Measurements from ENCODE around the gene FN3KRP. TPM values are rescaled to one million over a fixed set of nuclear protein-coding genes. Genes with fewer than 3 reads are reported as not detected.
A peak's percentile ranks its signal among the peaks of the same experiment; 100 is the strongest.

FN3KRP gene
- polyA plus RNA-seq, 3 donors: 16.5 to 24.8 (median 23.2) TPM

DNA sequence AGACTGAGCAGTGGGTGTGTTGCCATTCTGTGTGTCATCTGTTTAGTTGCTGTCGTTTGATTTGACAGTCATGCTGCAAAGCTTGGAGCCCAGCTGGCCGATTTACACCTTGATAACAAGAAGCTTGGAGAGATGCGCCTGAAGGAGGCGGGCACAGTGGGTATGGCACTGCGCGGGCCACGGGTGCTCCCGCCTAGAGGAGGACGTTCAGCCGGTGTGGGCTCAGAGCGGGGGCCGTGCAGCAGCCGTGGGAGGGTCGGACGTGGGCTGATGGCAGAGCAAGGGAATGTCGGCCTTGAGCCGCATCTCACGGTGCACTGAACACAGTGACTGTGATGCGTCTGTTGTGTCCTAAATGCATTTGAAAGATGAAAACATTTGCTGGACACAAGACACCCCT lies 3.7 kb downstream of the FN3KRP start:
- no peaks in the 10 kb centered on the region for H3K9me3 Mint-ChIP-seq
- H3K9me3 ChIP-seq (replicated peaks in 1 of 2; ENCODE audit: control insufficient read depth in 1 of 2, insufficient read depth in 1 of 2, low read length in 2 of 2): no peaks in the 10 kb centered on the region
- peaks cover 40 to 52% of the 10 kb centered on the region in 2 donors for H3K36me3 Mint-ChIP-seq
- peaks cover 13% of the 10 kb centered on the region for H3K79me2 ChIP-seq (ENCODE audit: insufficient read depth, low read length)
- H3K36me3 ChIP-seq (replicated peaks in 1 of 2; ENCODE audit: control insufficient read depth in 1 of 2, insufficient read depth in 2 of 2, low read length in 2 of 2): peaks cover 35 to 37% of the 10 kb centered on the region in 2 donors
- no peak overlapping the region for H3K9ac ChIP-seq (ENCODE audit: insufficient read depth, low read length, poor library complexity, severe bottlenecking)
- H3K4me2 ChIP-seq (replicated peaks; ENCODE audit: extremely low read depth, low read length, poor library complexity, severe bottlenecking): no peak overlapping the region
- H2AFZ ChIP-seq (ENCODE audit: insufficient read depth, low read depth, low read length, poor library complexity, severe bottlenecking): no peak overlapping the region
- DNase-seq: no peak
- H3K4me1 Mint-ChIP-seq: peaks cover 20% of the 10 kb centered on the region
- TF ChIP-seq, protein P1, sequence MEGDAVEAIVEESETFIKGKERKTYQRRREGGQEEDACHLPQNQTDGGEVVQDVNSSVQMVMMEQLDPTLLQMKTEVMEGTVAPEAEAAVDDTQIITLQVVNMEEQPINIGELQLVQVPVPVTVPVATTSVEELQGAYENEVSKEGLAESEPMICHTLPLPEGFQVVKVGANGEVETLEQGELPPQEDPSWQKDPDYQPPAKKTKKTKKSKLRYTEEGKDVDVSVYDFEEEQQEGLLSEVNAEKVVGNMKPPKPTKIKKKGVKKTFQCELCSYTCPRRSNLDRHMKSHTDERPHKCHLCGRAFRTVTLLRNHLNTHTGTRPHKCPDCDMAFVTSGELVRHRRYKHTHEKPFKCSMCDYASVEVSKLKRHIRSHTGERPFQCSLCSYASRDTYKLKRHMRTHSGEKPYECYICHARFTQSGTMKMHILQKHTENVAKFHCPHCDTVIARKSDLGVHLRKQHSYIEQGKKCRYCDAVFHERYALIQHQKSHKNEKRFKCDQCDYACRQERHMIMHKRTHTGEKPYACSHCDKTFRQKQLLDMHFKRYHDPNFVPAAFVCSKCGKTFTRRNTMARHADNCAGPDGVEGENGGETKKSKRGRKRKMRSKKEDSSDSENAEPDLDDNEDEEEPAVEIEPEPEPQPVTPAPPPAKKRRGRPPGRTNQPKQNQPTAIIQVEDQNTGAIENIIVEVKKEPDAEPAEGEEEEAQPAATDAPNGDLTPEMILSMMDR (IDR thresholded peaks at IDR 0.05): no peak
- intact Hi-C loops (cut with micrococcal nuclease): no loop called here
- H3K27me3 Mint-ChIP-seq (ENCODE audit: low read depth in 3 of 3): peaks cover 0 to 8% (median 4%) of the 10 kb centered on the region in 3 donors
- H3K27ac Mint-ChIP-seq: peak overlapping the region in 1 of 7 donors; percentile 4
- no peaks in the 10 kb centered on the region for H3K27me3 ChIP-seq (ENCODE audit: control insufficient read depth in 2 of 2, insufficient read depth in 2 of 2, low read length in 2 of 2)
- 93% methylated on average over 16 of the region's 19 CpGs for WGBS (ENCODE audit: insufficient coverage)
- peaks cover 17 to 20% of the 10 kb centered on the region in 2 donors for H3K4me1 ChIP-seq (ENCODE audit: control insufficient read depth in 1 of 2, insufficient read depth in 2 of 2, low read length in 2 of 2)
- no peak overlapping the region for H3K4me3 ChIP-seq (replicated peaks in 1 of 3; ENCODE audit: low read depth in 2 of 3, low read length in 3 of 3)
- no peak overlapping the region for H3K27ac ChIP-seq (ENCODE audit: low read depth in 1 of 2, low read length in 2 of 2)
- H3K4me3 Mint-ChIP-seq: no peak overlapping the region
- H4K20me1 ChIP-seq (ENCODE audit: insufficient read depth, low read length): no peaks in the 10 kb centered on the region

DNA sequence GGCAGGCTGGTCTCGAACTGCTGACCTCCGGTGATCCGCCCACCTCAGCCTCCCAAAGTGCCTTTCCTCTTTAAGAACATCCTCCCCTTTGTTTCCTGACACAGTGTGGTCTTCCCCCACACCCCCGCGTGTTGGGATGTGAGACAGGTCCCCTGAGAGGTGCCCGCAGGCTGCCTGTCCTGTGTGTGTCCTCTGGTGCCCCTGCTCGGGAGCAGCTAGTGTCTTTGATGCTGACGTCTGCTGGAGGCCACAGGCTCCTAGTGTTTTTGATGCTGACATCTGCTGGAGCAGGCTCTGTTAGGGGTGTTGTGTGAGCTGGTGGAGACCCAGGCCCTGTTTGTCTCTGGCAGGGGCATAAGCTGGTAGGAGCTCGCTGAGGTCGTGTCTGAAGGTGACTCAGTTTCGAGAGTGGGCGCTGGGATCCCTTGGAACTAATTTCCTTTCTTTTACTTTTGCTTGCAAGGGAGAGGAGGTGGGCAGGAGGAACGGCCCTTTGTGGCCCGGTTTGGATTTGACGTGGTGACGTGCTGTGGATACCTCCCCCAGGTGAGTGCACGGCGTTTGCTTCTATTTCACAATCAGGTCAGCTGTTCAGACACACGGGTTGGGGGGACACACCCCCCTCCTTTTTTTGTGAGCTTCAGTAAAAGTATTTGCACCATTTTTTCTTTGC lies 6.0 kb downstream of the FN3KRP start:
- peaks cover 54 to 68% of the 10 kb centered on the region in 2 donors for H3K36me3 Mint-ChIP-seq
- peaks cover 0 to 3% (median 2%) of the 10 kb centered on the region in 3 donors for H3K27me3 Mint-ChIP-seq (ENCODE audit: low read depth in 3 of 3)
- H3K27ac Mint-ChIP-seq: peak overlapping the region in 2 of 7 donors; percentile 44 to 54
- H3K4me2 ChIP-seq (replicated peaks; ENCODE audit: extremely low read depth, low read length, poor library complexity, severe bottlenecking): no peak overlapping the region
- H3K27ac ChIP-seq (ENCODE audit: low read depth in 1 of 2, low read length in 2 of 2): no peak overlapping the region
- H3K4me3 ChIP-seq (replicated peaks in 1 of 3; ENCODE audit: low read depth in 2 of 3, low read length in 3 of 3): no peak overlapping the region
- TF ChIP-seq, protein P1 (IDR thresholded peaks at IDR 0.05): no peak
- H3K4me3 Mint-ChIP-seq: no peak overlapping the region
- no peaks in the 10 kb centered on the region for H3K9me3 ChIP-seq (replicated peaks in 1 of 2; ENCODE audit: control insufficient read depth in 1 of 2, insufficient read depth in 1 of 2, low read length in 2 of 2)
- peaks cover 9% of the 10 kb centered on the region for H3K79me2 ChIP-seq (ENCODE audit: insufficient read depth, low read length)
- H2AFZ ChIP-seq (ENCODE audit: insufficient read depth, low read depth, low read length, poor library complexity, severe bottlenecking): no peak overlapping the region
- H3K4me1 ChIP-seq (ENCODE audit: control insufficient read depth in 1 of 2, insufficient read depth in 2 of 2, low read length in 2 of 2): peaks cover 5 to 7% of the 10 kb centered on the region in 2 donors
- H3K4me1 Mint-ChIP-seq: peaks cover 7% of the 10 kb centered on the region
- H3K9ac ChIP-seq (ENCODE audit: insufficient read depth, low read length, poor library complexity, severe bottlenecking): no peak overlapping the region
- no peaks in the 10 kb centered on the region for H3K27me3 ChIP-seq (ENCODE audit: control insufficient read depth in 2 of 2, insufficient read depth in 2 of 2, low read length in 2 of 2)
- no peaks in the 10 kb centered on the region for H4K20me1 ChIP-seq (ENCODE audit: insufficient read depth, low read length)
- 93% methylated on average over 7 of the region's 19 CpGs for WGBS (ENCODE audit: insufficient coverage)
- H3K36me3 ChIP-seq (replicated peaks in 1 of 2; ENCODE audit: control insufficient read depth in 1 of 2, insufficient read depth in 2 of 2, low read length in 2 of 2): peaks cover 50 to 51% of the 10 kb centered on the region in 2 donors
- DNase-seq: no peak
- intact Hi-C loops (cut with micrococcal nuclease): no loop called here
- H3K9me3 Mint-ChIP-seq: no peaks in the 10 kb centered on the region

Data from CD14-positive monocyte (primary cell).